HG03575 (cell line): ENCODE results near the gene RPL14.
"Not testable (repeated sequence)": the region's sequence is repeated elsewhere in the genome, so short reads cannot be mapped to it uniquely, and the experiment has no call there.

ENCODE experiments used
- ATAC-seq: cut with Tn5 transposase; IDR thresholded peaks from one replicate; pipeline ENCODE4 v1.9.1; 2021; ENCODE audit not compliant: unreplicated experiment, insufficient number of reproducible peaks, low FRiP score; ENCODE audit errors: extremely low read depth

Gene RPL14

DNA sequence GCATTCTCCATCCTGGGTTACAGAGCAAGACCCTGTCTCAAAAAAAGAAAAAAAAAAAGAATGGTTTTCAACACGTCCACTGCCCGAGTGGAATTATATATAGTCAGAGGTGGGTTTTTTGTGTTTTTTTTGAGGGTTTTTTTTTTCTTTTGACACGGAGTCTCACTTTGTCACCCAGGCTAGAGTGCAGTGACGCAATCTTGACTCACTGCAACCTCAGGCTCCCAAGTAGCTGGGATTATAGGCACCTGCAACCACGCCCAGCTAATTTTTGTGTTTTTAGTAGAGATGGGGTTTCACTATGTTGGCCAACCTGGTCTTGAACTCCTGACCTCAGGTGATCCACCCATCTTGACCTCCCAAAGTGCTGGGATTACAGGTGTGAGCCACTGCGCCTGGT is 3.3 kb downstream of the RPL14 start:
- not testable (repeated sequence) for ATAC-seq

DNA sequence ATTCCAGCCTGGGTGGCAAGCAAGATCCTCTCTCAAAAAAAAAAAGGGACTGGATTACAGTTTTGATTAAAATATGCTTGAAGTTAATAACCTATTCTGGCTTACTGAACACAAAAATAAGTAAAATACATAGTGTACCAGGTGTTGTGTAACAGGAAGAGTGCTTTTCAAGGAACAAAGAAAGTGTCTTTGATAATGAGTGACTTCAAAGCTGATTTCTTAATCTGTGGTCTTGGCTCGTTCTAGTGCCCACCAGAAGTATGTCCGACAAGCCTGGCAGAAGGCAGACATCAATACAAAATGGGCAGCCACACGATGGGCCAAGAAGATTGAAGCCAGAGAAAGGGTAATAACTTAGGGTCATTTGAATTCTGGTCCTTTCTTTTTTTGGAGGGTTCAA is 4.0 kb downstream of the RPL14 start:
- no peak for ATAC-seq

DNA sequence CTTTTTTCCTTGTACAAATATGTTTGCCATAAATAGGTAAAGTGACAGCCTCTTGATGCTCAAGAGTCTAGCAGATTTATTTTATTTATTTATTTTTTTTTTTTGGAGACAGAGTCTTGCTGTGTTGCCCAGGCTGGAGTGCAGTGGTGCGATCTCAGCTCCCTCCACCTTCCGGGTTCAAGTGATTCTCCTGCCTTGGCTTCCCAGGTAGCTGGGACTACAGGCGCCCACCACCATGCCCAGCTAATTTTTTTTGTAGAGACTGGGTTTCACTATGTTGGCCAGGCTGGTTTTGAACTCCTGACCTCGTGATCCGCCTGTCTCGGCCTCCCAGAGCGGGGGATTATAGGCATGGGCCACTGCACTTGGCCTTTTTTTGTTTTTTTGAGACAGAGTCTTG is 5.7 kb downstream of the RPL14 start:
- ATAC-seq, result not testable (repeated sequence)

DNA sequence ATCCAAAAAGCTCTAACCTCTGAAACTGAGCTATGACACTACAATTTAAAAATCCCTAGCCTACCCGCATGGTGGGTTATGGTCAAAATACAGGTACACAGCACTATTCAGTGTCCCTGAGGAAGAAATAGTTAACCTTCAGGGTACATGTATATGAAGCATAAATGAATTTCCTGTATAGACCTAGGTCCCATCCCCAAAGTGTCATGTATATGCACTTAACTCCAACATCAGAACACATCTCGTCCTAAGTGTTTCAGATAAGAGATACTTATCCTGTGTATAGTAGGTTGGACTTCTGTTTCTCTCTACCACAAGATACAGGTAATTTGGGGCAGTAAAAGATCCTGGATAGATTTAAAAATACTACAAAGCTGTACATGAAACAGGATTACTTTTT is 6.4 kb downstream of the RPL14 start:
- ATAC-seq, result no peak

DNA sequence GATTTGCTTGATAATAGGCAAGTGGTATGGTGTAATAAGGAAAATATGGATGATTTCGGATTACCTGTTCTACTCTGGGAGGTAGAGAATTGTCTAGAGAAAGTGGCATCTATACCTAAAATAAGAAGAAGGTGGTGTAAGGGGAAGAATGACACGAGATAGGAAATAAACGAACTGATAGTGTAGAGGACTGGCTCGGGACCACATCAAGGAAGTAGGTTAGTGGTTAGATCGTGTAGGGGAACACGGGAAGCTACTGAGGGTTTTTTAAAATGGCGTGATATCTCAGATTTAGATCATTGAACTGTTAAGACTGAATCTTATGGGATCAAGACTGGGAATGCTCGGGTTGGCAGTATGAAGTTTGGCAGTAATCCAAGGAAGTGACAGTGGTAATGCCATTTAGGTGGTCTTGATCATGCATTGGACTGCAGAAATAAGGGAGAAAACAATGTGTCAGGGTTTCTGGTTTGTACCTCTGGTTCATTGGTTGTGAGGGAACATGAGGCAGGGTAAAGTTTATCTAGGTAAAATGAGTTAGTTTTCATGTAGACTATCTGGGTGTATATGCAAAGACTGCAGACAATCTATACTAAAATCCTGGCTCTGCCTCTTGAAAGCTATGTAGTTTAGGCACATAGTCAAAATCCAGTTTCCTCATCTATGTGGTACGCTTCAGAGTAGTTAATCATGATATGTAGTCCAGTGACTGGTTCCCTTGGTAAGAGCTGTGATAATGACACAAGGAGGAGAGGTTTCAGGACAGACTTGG is 7.4 kb downstream of the RPL14 start:
- no peak for ATAC-seq

DNA sequence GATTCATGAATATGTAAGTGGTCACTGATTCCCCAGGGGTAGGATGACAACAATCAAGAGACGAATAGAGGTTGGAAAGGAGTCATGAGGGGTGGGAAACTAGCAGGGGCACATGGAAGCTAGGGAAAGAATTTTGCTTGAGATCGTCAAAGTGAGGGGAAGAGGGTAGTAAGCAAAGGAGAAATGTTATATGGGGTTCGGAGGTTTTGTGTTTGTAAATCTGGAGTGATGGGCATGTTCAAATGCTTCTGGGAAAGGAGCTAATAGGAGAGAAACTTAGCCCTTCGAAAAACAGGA is 7.9 kb downstream of the RPL14 start:
- no peak for ATAC-seq

DNA sequence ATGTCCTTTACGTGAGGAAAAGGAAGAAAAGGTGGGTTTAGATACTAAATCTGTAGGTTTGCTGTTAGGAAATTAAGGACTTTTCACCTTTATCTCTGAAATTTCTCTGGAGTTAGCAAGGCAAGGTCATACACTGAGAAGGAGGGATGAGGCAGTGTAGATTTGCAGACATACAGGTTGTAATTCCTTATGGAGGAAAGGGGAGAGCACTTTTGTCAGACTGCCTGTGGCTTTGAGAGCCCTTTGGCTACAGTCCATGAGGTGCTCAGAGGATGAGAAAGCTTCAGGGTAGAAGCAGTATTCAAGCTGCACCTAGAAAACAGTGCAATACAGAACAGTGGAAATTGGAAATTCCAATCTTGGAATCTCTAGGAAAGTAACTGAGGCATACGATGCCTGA is 8.3 kb downstream of the RPL14 start:
- no peak for ATAC-seq

DNA sequence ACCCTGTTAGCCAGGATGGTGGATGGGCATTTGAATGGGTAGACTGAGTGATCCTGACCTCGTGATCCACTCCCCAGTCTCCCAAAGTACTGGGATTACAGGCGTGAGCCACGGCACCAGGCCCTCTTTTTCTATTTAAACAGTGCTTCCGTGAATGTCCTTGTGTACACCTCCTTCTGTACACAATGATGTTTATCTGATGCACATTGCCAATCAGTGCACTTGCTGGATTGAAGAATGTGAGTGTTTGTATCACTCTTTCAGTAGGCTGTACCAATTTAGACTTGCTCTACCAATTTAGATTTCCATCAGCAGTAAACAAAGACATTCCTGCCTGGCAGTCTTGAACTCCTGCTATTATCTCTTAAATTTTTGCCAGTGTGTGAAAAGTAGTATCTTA is 10.9 kb downstream of the RPL14 start:
- ATAC-seq, result no peak

DNA sequence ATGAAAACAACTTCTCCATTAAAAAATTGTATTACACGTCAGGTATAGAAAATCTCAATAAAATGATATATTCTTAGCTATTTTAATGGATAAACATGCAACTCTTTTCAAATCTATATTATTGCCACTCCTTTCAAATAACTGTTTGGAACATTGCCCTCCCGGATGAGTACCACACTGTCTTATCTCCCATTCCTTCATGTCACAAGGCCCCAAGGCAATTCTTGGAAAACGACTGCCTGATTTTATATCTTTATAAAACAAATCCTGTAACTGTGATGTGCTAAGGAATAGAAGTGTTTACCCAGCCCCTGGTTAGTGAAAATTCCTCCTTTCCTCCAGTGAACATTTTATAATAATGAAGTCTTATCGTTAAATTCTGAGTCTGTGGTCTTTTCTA is 13.6 kb downstream of the RPL14 start:
- ATAC-seq, result no peak

DNA sequence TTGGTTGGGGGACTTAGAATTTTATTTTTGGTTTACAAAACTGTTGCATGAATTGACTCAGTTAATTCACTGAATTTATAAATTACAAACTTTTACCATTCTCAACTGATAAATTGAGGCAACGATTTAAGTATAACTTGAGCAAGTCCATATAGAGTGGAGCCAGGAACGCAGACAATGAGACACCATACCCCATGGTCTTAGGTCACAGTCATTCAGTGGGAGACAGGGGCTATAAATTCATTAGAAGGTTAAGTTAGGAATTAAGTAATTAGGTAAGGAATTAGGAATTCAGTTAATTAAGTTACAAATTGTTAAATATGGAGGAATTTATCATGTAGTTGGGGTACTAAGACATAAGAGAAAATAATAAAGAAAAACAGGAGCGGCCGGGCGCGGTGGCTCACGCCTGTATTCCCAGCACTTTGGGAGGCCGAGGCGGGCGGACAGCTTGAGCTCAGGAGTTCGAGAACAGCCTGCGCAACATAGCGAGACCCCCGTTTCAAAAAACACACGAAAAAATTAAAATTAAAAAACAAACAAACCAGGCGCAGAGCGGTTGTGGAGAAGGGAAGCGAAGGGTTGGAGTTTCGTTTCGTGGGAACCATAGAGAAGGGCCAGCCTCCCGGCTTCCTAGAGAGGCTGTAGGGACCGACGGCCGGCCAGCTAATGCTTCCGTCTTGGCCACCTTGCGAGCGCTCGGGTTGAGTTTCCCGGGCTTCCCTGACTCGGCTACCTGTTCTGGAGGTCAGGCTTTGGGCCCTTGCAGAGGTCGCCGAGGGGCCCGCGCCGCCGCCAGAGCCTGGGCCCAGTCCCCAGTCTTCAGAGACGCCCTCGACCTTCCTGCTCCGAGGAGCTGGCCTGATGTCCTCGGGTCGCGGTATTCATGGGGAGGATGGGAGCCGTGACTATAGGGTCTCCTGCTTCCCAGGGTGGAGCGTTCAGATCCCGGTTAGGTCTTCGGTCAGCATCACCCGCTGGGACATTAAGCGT is 19.6 kb downstream of the RPL14 start, which contains the start of gene ZNF619:
Gene ZNF619 (plus strand): TSS at position 645 of the 993 bp plus-strand sequence. CDS start 858 bp downstream, outside the sequence.
- no peak for ATAC-seq

DNA sequence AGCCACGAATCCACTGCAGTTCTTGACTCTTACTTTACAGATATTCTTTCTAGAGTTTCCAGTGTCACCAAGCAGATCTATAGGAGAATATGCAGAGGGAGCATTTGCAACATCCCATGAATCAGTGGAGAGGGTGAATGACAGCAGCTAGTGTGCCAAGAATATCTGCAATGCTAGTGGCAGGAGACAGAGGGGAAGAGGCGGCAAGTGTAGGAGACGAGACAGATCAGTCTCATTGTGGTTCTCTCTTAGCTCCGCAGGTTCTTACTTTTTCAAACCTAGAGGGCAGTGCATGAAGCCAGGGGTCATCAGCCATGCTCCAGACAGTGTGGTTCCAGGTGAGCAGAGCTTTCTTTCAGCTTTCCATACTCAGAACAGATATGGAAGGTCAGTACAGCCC is 20.5 kb downstream of the RPL14 start:
- ATAC-seq, result no peak

DNA sequence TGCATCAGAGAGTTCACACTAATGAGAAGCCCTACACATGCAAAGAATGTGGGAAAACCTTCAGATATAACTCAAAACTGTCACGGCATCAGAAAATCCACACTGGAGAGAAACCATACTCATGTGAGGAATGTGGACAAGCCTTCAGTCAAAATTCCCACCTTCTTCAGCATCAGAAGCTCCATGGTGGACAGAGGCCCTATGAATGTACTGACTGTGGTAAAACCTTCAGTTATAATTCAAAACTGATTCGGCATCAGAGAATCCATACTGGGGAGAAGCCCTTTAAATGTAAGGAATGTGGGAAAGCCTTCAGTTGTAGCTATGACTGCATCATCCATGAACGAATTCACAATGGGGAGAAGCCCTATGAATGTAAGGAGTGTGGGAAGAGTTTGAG is 30.0 kb downstream of the RPL14 start:
- ATAC-seq, result no peak

DNA sequence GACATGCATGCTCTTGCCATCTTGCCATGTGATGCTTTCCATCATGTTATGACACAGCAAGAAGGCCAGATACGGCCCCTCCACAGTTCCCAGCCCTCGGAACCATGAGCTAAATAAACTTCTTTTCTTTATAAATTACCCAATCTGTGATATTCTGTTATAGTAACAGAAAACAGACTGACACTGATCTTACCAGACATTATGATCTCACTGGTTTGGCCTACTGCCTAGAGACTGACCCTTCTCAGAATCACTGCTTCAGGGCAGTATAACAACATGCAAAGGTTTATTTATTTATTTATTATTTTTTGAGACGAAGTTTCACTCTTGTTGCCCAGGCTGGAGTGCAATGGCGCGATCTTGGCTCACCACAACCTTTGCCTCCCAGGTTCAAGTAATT is 33.8 kb downstream of the RPL14 start:
- no peak for ATAC-seq

DNA sequence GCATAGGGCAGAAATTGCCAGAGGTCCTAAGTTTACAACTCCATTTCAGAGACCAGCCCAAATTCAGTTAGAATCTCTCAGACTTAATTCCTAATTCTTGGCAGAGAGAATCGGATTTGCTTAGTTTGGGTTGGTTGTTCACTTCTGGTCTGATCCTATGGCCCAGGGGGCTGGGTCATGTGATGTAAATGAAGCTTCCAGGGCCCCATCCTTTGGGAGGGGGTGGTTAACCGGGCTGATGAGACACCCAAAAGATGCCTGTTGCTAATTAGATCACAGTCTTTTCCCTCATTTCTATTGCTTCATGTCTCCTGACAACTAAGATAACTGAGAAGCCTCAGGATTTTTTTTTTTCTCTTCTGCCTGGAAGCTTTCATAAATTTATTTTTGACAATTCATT is 37.6 kb downstream of the RPL14 start:
- ATAC-seq, result no peak

DNA sequence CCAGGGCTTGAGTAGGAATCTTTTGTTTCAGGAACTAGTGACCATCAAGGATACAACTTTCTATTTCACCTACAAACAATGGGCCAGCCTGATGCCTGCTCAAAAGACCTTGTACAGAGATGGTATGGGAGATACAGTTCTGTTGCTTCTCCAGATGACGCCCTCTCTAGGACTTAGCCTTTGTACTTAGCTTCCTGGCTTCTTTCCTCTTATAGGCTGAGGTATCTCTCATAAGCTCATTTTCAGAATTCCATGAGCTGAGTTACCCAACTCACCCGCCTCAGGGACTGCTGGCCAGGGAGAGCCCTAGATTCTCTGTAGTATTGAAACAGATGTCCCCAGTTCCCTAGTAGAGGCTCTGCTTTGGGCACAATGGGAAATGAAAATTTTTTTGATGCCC is 40.1 kb downstream of the RPL14 start:
- no peak for ATAC-seq

DNA sequence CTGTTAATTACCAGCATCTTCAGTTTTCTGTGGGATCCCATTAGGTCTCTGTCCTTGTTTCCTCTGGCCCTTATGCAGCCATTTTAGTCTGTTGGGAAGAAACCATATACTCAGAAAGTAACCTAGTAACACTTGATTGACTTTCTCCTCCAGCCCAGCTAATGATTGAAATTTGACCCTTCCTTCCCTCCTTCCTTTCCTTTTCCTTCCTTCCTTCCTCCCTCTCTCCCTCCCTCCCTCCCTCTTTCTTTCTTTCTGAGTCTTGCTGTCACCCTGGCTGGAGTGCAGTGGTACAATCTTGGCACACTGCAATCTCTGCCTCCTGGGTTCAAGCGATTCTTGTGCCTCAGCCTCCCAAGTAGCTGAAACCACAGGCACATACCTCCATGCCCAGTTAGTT is 42.8 kb downstream of the RPL14 start:
- ATAC-seq, result no peak

DNA sequence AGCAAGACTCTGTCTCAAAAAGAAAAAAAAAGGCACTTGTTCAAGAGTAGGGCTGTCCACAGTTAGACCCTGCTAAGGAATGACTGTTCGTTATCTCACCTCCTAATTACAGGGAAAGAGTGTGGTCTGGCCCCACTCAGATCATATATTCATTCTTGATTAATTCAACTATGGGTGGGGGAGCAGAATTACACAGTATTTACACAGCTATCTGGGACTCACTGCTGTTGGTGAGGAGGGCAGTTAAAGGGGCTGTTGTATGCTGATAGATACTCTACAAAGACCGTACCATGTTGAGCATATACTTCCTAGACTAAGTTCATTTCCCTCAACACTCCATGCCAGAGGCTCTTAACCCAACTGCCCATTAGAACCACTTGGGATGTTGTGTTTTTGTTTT is 44.9 kb downstream of the RPL14 start:
- ATAC-seq, result no peak

DNA sequence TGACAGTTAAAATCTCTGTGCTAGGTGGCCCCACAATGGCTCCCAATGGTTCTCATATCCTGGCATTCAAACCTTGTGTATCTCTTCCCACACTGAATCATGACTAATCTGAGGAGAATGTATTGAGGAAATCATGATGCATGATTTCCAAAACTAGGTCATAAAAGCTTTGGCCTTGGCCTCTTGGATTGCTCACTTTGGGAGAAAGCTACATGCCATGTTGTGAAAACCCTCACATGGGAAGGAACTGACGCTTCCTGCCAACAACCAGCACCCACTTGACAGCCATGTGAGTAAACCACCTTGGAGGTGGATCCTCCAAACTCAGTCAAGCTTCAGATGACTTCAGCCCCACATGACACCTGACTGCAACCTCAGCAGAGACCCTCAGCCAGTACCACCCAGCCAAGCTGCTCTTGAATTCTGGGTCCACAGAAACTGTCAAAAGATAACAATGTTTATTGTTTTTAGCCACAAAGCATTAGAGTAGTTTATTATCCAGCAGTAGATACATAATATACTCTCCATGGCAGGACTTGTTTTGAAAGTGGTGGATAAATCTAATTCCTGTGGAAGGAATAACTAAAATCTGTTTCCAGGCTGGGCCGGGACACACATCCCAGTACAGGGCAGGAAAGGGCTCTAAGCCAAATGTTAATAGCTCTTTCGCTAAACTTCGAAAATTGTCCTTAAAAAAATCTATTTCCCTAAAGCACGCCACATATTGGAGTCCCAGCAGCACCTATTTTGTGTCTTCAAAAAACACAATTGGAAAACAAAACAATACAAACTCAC is 47.7 kb downstream of the RPL14 start:
- no peak for ATAC-seq

DNA sequence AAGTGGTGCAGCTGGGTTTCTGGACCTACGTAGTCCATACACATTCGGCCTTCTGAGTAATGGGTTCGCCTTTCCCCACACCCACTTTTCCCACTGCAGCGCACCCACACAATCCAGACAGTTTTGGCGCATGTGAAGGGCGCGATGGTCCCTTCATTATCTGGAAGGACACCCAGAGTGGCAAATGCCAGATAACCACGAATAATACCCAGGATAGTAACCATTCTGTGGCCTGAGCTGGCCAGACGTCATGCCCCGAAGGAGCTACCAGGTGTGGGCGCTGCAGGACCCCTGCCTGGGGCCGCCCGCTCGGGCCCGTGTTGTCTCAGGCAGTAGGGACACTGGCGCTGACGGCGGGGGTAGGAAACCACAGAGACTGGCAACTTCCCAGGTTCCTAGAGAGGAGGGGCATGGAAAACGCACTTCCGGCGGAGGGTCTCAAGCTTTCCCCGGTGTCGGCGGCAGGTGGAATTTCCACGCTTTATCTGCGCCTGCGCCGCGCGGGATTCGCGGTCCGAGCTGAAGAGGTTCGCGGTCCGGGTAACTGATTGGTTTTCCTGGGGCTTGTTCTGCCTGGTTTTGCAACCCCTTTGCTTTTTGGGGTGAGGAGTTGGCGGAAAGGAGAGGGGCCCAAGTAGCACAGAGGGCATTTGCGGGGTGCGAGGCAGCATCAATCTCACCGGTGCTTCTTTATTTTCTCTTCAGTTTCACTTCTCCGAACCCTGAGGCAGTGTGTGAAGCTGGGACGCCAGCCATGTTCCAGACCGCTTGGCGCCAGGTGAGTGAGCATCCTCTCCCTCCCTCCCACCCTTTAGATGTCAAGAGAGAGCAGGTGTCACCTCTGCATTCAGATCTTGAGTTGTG is 48.7 kb downstream of the RPL14 start, which contains the start of gene ZNF620:
Gene ZNF620 (plus strand): TSS at position 441 of the 864 bp plus-strand sequence. CDS start 314 bp downstream, at position 755.
- ATAC-seq, result no peak
